Activated naive CD8-positive, alpha-beta T cell treated with anti-CD3 and anti-CD28 coated beads for 36 hours (primary cell): ENCODE measurements around the gene IL4I1. TPM values are rescaled to one million over a fixed set of nuclear protein-coding genes. Genes with fewer than 3 reads are reported as not detected.

Source experiments
- DNase-seq: peaks from one replicate; pipeline ENCODE4 v3.0.0; 2021
- H3K27ac Mint-ChIP-seq: one replicate; pipeline ENCODE4 v1.8.0; 2022; ENCODE audit warnings: mild to moderate bottlenecking, moderate library complexity, mixed read lengths
- H3K27me3 Mint-ChIP-seq: one replicate; pipeline ENCODE4 v1.8.0; 2022; ENCODE audit warnings: mild to moderate bottlenecking, mixed read lengths
- H3K36me3 Mint-ChIP-seq: one replicate; pipeline ENCODE4 v1.8.0; 2021; ENCODE audit warnings: mild to moderate bottlenecking, mixed read lengths
- H3K4me1 Mint-ChIP-seq: one replicate; pipeline ENCODE4 v1.8.0; 2021; ENCODE audit warnings: mixed read lengths
- H3K4me3 Mint-ChIP-seq: one replicate; pipeline ENCODE4 v1.8.0; 2022; ENCODE audit warnings: mild to moderate bottlenecking, moderate library complexity, mixed read lengths
- H3K9me3 Mint-ChIP-seq: one replicate; pipeline ENCODE4 v1.8.0; 2022; ENCODE audit warnings: mixed read lengths
- total RNA-seq, 2 experiments: library from RNA; stranded (reverse); gene quantifications; one replicate each; pipeline ENCODE4 v1.2.3, GENCODE V29; 2021

Gene IL4I1
- total RNA-seq, 2 experiments from 2014 or later, result 2.3 to 2.9 TPM

GRCh38 chr19:49850487-49851342 is 46.0 kb downstream of the IL4I1 start, which contains the start of gene PTOV1:
PTOV1 (plus strand) TSS chr19:49851159.
- H3K27ac Mint-ChIP-seq, result peak within 1 kb of the TSS; percentile 90
- H3K27me3 Mint-ChIP-seq, result peaks cover 3% of the 10 kb centered on the region
- peaks cover 12% of the 10 kb centered on the region for H3K9me3 Mint-ChIP-seq
- H3K4me1 Mint-ChIP-seq, result peaks cover 38% of the 10 kb centered on the region
- peak; percentile 91 for DNase-seq
- H3K36me3 Mint-ChIP-seq, result peaks cover 16% of the 10 kb centered on the region
- peak within 1 kb of the TSS; percentile 83 for H3K4me3 Mint-ChIP-seq

- H3K27me3 Mint-ChIP-seq, result peaks cover 3% of the 10 kb centered on the region
- H3K9me3 Mint-ChIP-seq, result peaks cover 12% of the 10 kb centered on the region
- no peak for DNase-seq
- H3K36me3 Mint-ChIP-seq, result peaks cover 12% of the 10 kb centered on the region
- H3K4me3 Mint-ChIP-seq, result peak overlapping the region; percentile 83
- peak overlapping the region; percentile 45 for H3K27ac Mint-ChIP-seq
- H3K4me1 Mint-ChIP-seq, result peaks cover 38% of the 10 kb centered on the region
Measured at GRCh38 chr19:49850221-49850486, 46.5 kb downstream of the IL4I1 start.

- Mint-ChIP-seq H3K36me3 (peaks cover 12% of the 10 kb centered on the region), H3K9me3 (peaks cover 12% of the 10 kb centered on the region), H3K4me1 (peaks cover 38% of the 10 kb centered on the region), H3K27me3 (peaks cover 3% of the 10 kb centered on the region), H3K4me3 (peak overlapping the region; percentile 83), H3K27ac (peak overlapping the region; percentile 58)
- DNase-seq, result no peak
Measured at GRCh38 chr19:49849433-49850220, 47.1 kb downstream of the IL4I1 start.

GRCh38 chr19:49848938-49849337 is 47.7 kb downstream of the IL4I1 start:
- H3K4me1 Mint-ChIP-seq, result peaks cover 38% of the 10 kb centered on the region
- H3K4me3 Mint-ChIP-seq, result peak overlapping the region; percentile 63
- H3K9me3 Mint-ChIP-seq, result peaks cover 12% of the 10 kb centered on the region
- H3K27ac Mint-ChIP-seq, result peak overlapping the region; percentile 58
- no peak for DNase-seq
- H3K27me3 Mint-ChIP-seq, result peaks cover 3% of the 10 kb centered on the region
- H3K36me3 Mint-ChIP-seq, result peaks cover 11% of the 10 kb centered on the region

- peaks cover 33% of the 10 kb centered on the region for H3K4me1 Mint-ChIP-seq
- peaks cover 10% of the 10 kb centered on the region for H3K36me3 Mint-ChIP-seq
- no peak overlapping the region for H3K4me3 Mint-ChIP-seq
- DNase-seq, result no peak
- H3K27me3 Mint-ChIP-seq, result peaks cover 3% of the 10 kb centered on the region
- H3K27ac Mint-ChIP-seq, result peak overlapping the region; percentile 21
- peaks cover 12% of the 10 kb centered on the region for H3K9me3 Mint-ChIP-seq
Measured at GRCh38 chr19:49847731-49848696, 48.7 kb downstream of the IL4I1 start.

GRCh38 chr19:49846408-49846807 is 50.3 kb downstream of the IL4I1 start:
- Mint-ChIP-seq H3K27me3 (peaks cover 3% of the 10 kb centered on the region), H3K4me1 (peaks cover 23% of the 10 kb centered on the region), H3K4me3 (no peak overlapping the region), H3K36me3 (peaks cover 10% of the 10 kb centered on the region), H3K9me3 (peaks cover 12% of the 10 kb centered on the region), H3K27ac (no peak overlapping the region)
- DNase-seq, result no peak

- no peak overlapping the region for H3K27ac Mint-ChIP-seq
- DNase-seq, result no peak
- H3K9me3 Mint-ChIP-seq, result peaks cover 12% of the 10 kb centered on the region
- peaks cover 3% of the 10 kb centered on the region for H3K27me3 Mint-ChIP-seq
- H3K36me3 Mint-ChIP-seq, result peaks cover 10% of the 10 kb centered on the region
- peaks cover 23% of the 10 kb centered on the region for H3K4me1 Mint-ChIP-seq
- H3K4me3 Mint-ChIP-seq, result no peak overlapping the region
Measured at GRCh38 chr19:49845414-49845813, 51.3 kb downstream of the IL4I1 start.

GRCh38 chr19:49844138-49845095 is 52.3 kb downstream of the IL4I1 start:
- DNase-seq, result no peak
- H3K27ac Mint-ChIP-seq, result no peak overlapping the region
- H3K9me3 Mint-ChIP-seq, result peaks cover 6% of the 10 kb centered on the region
- no peak overlapping the region for H3K4me3 Mint-ChIP-seq
- H3K4me1 Mint-ChIP-seq, result peaks cover 16% of the 10 kb centered on the region
- peaks cover 3% of the 10 kb centered on the region for H3K27me3 Mint-ChIP-seq
- H3K36me3 Mint-ChIP-seq, result peaks cover 6% of the 10 kb centered on the region

GRCh38 chr19:49843265-49843664 is 53.4 kb downstream of the IL4I1 start:
- Mint-ChIP-seq H3K36me3 (no peaks in the 10 kb centered on the region), H3K4me3 (no peak overlapping the region), H3K27ac (no peak overlapping the region), H3K4me1 (peaks cover 6% of the 10 kb centered on the region), H3K9me3 (no peaks in the 10 kb centered on the region), H3K27me3 (peaks cover 3% of the 10 kb centered on the region)
- no peak for DNase-seq

- Mint-ChIP-seq H3K27me3 (no peaks in the 10 kb centered on the region), H3K4me1 (no peaks in the 10 kb centered on the region), H3K9me3 (no peaks in the 10 kb centered on the region), H3K36me3 (peaks cover 4% of the 10 kb centered on the region), H3K4me3 (no peak overlapping the region), H3K27ac (no peak overlapping the region)
- no peak for DNase-seq
Measured at GRCh38 chr19:49840736-49841249, 55.9 kb downstream of the IL4I1 start.

GRCh38 chr19:49840321-49840720 is 56.4 kb downstream of the IL4I1 start:
- Mint-ChIP-seq H3K27ac (no peak overlapping the region), H3K9me3 (no peaks in the 10 kb centered on the region), H3K27me3 (no peaks in the 10 kb centered on the region), H3K36me3 (peaks cover 4% of the 10 kb centered on the region), H3K4me3 (no peak overlapping the region), H3K4me1 (no peaks in the 10 kb centered on the region)
- no peak for DNase-seq

- no peak overlapping the region for H3K27ac Mint-ChIP-seq
- no peaks in the 10 kb centered on the region for H3K27me3 Mint-ChIP-seq
- H3K4me3 Mint-ChIP-seq, result no peak overlapping the region
Measured at GRCh38 chr19:49839713-49840112, 57.0 kb downstream of the IL4I1 start.

More at GRCh38 chr19:49839713-49840112, 57.0 kb downstream of the IL4I1 start:
- H3K4me1 Mint-ChIP-seq, result no peaks in the 10 kb centered on the region
- DNase-seq, result no peak
- peaks cover 4% of the 10 kb centered on the region for H3K36me3 Mint-ChIP-seq
- H3K9me3 Mint-ChIP-seq, result no peaks in the 10 kb centered on the region
